ENCODE results near the gene ADAMTS15.

Gene ADAMTS15

GRCh38 chr11:130442737-130443136 is 5.7 kb upstream of the ADAMTS15 start:
- Histone ChIP-seq H3K4me3 (ENCODE audit: low read depth, low read length) (no peak overlapping the region), H3K9ac (no peak overlapping the region), H3K36me3 (ENCODE audit: control insufficient read depth, insufficient read depth, low read length) (no peaks in the 10 kb centered on the region), H3K4me2 (ENCODE audit: low read length) (no peak overlapping the region), H3K4me1 (no peaks in the 10 kb centered on the region), H3K9me3 (ENCODE audit: control insufficient read depth, low read length) (no peaks in the 10 kb centered on the region), H2AFZ (no peak overlapping the region), H3K27me3 (ENCODE audit: control insufficient read depth, insufficient read depth, low read length) (no peaks in the 10 kb centered on the region), H3K79me2 (no peaks in the 10 kb centered on the region), H3K27ac (no peak overlapping the region)
- no peak for TF ChIP-seq CTCF (IDR thresholded peaks at IDR 0.05)

- Histone ChIP-seq H3K4me2 (ENCODE audit: low read length) (no peak overlapping the region), H3K27ac (no peak overlapping the region), H2AFZ (no peak overlapping the region), H3K27me3 (ENCODE audit: control insufficient read depth, insufficient read depth, low read length) (no peaks in the 10 kb centered on the region), H3K4me3 (ENCODE audit: low read depth, low read length) (no peak overlapping the region), H3K4me1 (no peaks in the 10 kb centered on the region), H3K9ac (no peak overlapping the region), H3K9me3 (ENCODE audit: control insufficient read depth, low read length) (no peaks in the 10 kb centered on the region), H3K36me3 (ENCODE audit: control insufficient read depth, insufficient read depth, low read length) (no peaks in the 10 kb centered on the region), H3K79me2 (no peaks in the 10 kb centered on the region)
- no peak for TF ChIP-seq CTCF (IDR thresholded peaks at IDR 0.05)
Observed at GRCh38 chr11:130445788-130446187, 2.7 kb upstream of the ADAMTS15 start.

- Histone ChIP-seq H3K27me3 (ENCODE audit: control insufficient read depth, insufficient read depth, low read length) (no peaks in the 10 kb centered on the region), H3K4me2 (ENCODE audit: low read length) (peak overlapping the region; percentile 68), H2AFZ (peak overlapping the region; percentile 68), H3K4me3 (ENCODE audit: low read depth, low read length) (peak overlapping the region; percentile 47), H3K9me3 (ENCODE audit: control insufficient read depth, low read length) (no peaks in the 10 kb centered on the region), H3K27ac (peak overlapping the region; percentile 39), H3K36me3 (ENCODE audit: control insufficient read depth, insufficient read depth, low read length) (no peaks in the 10 kb centered on the region), H3K4me1 (no peaks in the 10 kb centered on the region), H3K79me2 (no peaks in the 10 kb centered on the region), H3K9ac (no peak overlapping the region)
- TF ChIP-seq CTCF (IDR thresholded peaks at IDR 0.05) = no peak
Observed at GRCh38 chr11:130448039-130448415, 418 bp upstream of the ADAMTS15 start.

GRCh38 chr11:130449310-130449990 is 1.0 kb downstream of the ADAMTS15 start:
- peak overlapping the region; percentile 68 for H2AFZ ChIP-seq
- H3K79me2 ChIP-seq = no peaks in the 10 kb centered on the region
- H3K9ac ChIP-seq = no peak overlapping the region
- H3K4me2 ChIP-seq (ENCODE audit: low read length) = peak overlapping the region; percentile 68
- no peaks in the 10 kb centered on the region for H3K9me3 ChIP-seq (ENCODE audit: control insufficient read depth, low read length)
- no peak for TF ChIP-seq CTCF (IDR thresholded peaks at IDR 0.05)
- no peaks in the 10 kb centered on the region for H3K4me1 ChIP-seq
- H3K27ac ChIP-seq = no peak overlapping the region
- no peak overlapping the region for H3K4me3 ChIP-seq (ENCODE audit: low read depth, low read length)
- no peaks in the 10 kb centered on the region for H3K36me3 ChIP-seq (ENCODE audit: control insufficient read depth, insufficient read depth, low read length)
- no peaks in the 10 kb centered on the region for H3K27me3 ChIP-seq (ENCODE audit: control insufficient read depth, insufficient read depth, low read length)

Measured in parathyroid adenoma (tissue), 2 donors.